HG02885 (cell line): ENCODE results near the gene TMEM256.

Experiments used
- ATAC-seq: cut with Tn5 transposase; IDR thresholded peaks from one replicate; pipeline ENCODE4 v1.9.1; 2021; ENCODE audit warnings: mild to moderate bottlenecking; ENCODE audit not compliant: unreplicated experiment, poor library complexity

The TMEM256 gene

DNA sequence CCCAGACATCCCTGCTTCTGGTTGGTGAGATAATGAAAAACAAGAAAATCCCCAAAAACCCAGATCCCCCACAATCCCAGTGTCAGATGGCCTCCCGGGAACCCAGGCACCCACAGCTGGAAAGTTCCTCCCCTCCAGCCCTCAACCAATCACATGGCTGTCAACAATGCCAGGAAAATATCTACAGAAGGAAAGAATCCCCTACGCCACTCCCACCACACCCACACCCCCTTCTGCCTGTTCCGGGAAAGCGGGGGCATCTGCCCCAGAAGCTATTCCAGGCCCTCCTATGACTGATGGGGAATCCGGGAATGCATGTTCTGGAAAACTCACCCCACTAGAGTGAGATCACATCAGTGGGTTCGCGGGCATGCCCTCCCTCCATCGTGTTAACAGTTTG, 47.1 kb downstream of the TMEM256 start:
- ATAC-seq = no peak

DNA sequence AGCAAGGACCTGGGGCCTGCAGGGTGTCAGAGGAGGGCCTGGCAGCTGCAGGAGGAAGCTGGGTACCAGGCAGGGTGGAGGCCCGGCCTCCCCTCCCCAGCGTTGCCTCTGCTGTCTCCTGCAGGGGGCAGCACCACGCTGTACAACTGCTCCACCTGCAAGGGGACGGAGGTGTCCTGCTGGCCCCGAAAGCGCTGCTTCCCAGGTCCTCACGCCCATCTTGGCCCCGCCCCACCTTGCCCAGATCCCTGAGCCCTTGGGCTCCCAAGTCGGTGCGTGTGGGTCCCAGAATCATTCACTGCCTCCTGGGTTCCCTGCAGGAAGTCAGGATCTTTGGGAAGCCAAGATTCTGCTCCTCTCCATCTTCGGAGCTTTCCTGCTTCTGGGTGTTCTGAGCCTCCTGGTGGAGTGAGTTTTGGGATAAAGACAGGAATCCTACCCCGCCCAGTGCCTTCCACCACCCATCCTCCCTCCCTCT, 47.8 kb downstream of the TMEM256 start:
- ATAC-seq = peak; percentile 38

DNA sequence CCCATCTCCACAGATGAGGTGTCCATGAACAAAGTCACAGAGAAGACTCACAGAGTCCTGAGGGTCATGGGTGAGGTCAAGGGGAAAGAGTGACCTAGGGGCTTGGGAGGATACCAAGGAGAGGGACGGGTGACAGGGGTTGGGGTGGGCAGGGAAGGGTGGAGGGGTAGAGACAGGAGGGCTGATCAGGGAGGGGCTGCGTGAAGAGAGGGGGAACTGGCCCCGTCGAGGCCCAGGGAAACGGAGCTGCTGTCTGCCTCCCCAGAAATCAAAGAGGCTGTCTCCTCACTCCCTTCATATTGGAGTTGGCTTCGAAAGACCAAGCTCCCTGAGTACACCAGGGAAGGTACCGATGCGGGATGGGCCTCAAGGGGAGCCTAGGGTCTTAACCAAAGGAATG, 48.3 kb downstream of the TMEM256 start:
- ATAC-seq = no peak

DNA sequence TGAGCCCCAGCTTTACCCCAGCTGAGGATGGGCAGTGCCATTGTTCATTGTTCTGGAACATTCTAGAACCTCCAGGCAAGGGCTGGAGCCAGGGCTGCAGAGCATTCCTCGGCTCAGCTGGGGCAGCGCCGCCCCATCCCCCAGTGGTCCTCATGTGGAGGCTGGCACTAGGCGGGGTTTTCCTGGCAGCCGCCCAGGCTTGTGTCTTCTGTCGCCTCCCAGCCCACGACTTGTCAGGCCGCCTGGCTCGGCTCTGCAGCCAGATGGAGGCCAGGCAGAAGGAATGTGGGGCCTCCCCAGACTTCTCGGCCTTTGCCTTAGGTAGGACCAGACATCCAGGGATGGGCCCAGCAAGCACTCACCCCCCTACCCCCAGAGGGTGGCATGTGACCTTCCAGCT, 48.8 kb downstream of the TMEM256 start, which contains the start of gene TMEM95:
Gene TMEM95 (plus strand): TSS at position 104 of the 400 bp plus-strand sequence. CDS start 49 bp downstream, at position 153.
- ATAC-seq = no peak

DNA sequence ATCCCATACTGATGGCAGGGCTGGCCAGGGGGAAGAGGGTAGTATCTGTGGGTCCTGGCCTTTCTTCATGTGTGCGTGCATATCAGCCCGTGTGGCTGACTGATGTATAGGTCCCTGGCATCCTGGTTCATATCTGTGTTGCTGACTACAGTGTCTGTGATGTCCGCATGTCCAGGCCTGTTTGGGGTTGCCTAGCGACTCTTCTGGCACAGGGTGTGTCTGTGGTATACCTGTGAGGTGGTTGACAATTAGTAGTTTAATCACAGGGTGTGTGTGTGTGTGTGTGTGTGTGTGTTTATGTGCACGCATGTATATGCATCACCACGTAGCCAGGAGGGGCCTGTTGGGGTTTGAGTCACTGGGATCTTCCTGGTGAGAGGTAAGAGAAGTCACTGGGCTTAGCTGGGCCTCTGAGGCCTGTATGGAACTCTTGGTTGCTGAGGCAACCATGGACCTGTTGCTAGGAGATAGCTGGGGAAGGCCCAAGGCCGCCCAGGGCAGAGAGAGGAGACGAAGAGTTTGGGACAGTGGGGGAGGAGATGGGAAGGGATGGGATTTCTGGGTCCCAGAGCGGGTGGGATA, 49.5 kb downstream of the TMEM256 start:
- no peak for ATAC-seq
